ENCODE measurements around the gene SIX1.

DNA sequence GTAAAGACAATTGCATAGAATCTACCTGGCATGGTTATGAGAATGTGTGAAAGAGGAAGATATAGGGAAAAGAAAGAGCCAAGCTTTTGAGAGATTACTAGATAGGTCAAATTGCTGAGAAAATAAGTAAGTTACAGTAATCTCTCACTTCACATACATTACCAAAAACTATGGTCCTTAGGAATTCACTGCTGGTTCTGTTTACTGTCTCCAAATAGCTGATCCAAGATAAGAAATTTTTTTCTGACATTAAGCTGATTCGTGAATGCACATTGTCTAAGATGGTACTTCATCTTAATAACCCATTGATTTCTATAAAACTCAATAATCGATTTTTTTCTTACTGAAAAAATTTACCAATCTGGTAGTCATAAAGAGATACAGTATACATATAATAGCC, 17.4 kb downstream of the SIX1 start:
- no peak for TF ChIP-seq CTCF (conservative IDR thresholded peaks at IDR 0.05; ENCODE audit: low read depth, low read length)
- TF ChIP-seq RFX5 (IDR thresholded peaks at IDR 0.05; ENCODE audit: low read depth, low read length) = no peak
- TF ChIP-seq RAD21 (IDR thresholded peaks at IDR 0.05; ENCODE audit: low read length) = no peak
- TF ChIP-seq MAZ (IDR thresholded peaks at IDR 0.05; ENCODE audit: borderline replicate concordance, low read depth, low read length) = no peak
- no peak for TF ChIP-seq BHLHE40 (IDR thresholded peaks at IDR 0.05; ENCODE audit: low read depth, low read length)
- TF ChIP-seq POLR2A (IDR thresholded peaks at IDR 0.05; ENCODE audit: low read depth, low read length) = no peak
- no peak for TF ChIP-seq CEBPB (IDR thresholded peaks at IDR 0.05; ENCODE audit: low read depth, low read length)
- TF ChIP-seq MAFK (IDR thresholded peaks at IDR 0.05; ENCODE audit: low read depth, low read length) = no peak
- no peak for TF ChIP-seq MXI1 (IDR thresholded peaks at IDR 0.05; ENCODE audit: borderline replicate concordance, low read depth, low read length)
- no peak for TF ChIP-seq FOS (IDR thresholded peaks at IDR 0.05; ENCODE audit: low read depth, low read length)
- TF ChIP-seq, protein P1, sequence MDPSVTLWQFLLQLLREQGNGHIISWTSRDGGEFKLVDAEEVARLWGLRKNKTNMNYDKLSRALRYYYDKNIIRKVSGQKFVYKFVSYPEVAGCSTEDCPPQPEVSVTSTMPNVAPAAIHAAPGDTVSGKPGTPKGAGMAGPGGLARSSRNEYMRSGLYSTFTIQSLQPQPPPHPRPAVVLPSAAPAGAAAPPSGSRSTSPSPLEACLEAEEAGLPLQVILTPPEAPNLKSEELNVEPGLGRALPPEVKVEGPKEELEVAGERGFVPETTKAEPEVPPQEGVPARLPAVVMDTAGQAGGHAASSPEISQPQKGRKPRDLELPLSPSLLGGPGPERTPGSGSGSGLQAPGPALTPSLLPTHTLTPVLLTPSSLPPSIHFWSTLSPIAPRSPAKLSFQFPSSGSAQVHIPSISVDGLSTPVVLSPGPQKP (IDR thresholded peaks at IDR 0.05; ENCODE audit: borderline replicate concordance, low read depth, low read length) = no peak
- TF ChIP-seq SMC3 (IDR thresholded peaks at IDR 0.05; ENCODE audit: low read depth, low read length) = no peak
